ENCODE measurements around the gene GAS6. TPM values are rescaled to one million over a fixed set of nuclear protein-coding genes. Genes with fewer than 3 reads are reported as not detected.

The GAS6 gene
- total and polyA plus RNA-seq, 3 donors from 2014 or later = 193 to 575 (median 416) TPM

DNA sequence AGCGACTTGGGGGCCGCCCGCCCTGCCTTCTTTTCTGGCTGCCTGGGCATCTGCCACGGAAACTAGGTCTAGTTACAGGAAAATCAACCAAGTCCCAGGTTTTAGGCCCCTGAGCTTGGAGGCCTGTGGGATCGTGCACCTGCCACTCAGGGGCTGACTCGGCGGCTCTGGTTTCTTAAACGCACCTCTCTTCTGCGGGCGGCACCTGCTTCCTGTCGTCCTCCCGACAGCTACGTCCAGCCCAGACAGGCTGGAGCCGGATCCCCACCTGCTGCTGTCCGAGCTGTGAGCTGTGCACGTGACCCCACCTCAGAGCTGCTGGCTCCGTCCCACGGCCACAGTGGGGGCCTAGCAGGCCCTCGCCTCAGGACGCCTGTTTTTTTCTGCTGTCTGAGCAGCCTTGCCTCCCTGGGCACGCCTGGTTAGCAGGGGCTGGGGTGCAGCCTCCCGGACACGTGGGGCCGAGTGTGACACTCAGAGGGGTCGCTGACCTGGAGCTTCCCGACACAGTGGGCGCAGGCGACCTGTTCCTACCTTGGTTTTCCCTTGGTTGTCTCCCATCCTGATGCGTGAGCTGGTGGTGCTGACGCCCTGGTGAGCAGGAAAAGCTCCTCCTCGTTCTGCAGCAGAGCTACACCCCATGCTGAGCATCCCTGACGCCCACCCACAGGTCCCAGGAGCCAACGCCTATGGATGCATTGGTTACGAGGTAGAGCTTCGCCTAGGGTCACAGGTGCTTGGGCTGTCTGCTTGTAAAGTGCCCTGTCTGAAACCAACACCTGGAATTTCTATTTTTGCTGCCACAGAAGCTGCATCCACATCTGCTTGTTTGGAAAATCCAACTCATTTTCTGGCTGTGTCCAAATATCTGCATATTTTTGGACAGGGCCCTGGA lies 87.4 kb downstream of the GAS6 start:
- Histone ChIP-seq H3K9me3 (no peaks in the 10 kb centered on the region), H3K27ac (no peak overlapping the region), H3K36me3 (ENCODE audit: low read depth, missing control alignments) (no peaks in the 10 kb centered on the region), H3K27me3 (no peaks in the 10 kb centered on the region), H3K4me1 (no peaks in the 10 kb centered on the region), H3K4me3 (no peak overlapping the region)
- DNase-seq = no peak
- TF ChIP-seq, protein P1, sequence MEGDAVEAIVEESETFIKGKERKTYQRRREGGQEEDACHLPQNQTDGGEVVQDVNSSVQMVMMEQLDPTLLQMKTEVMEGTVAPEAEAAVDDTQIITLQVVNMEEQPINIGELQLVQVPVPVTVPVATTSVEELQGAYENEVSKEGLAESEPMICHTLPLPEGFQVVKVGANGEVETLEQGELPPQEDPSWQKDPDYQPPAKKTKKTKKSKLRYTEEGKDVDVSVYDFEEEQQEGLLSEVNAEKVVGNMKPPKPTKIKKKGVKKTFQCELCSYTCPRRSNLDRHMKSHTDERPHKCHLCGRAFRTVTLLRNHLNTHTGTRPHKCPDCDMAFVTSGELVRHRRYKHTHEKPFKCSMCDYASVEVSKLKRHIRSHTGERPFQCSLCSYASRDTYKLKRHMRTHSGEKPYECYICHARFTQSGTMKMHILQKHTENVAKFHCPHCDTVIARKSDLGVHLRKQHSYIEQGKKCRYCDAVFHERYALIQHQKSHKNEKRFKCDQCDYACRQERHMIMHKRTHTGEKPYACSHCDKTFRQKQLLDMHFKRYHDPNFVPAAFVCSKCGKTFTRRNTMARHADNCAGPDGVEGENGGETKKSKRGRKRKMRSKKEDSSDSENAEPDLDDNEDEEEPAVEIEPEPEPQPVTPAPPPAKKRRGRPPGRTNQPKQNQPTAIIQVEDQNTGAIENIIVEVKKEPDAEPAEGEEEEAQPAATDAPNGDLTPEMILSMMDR (IDR thresholded peaks at IDR 0.05) = no peak
- no peak for TF ChIP-seq POLR2A (IDR thresholded peaks at IDR 0.05)
- 84 to 86% methylated on average over 29 to 35 of the region's 35 CpGs for WGBS, 2 donors
- intact Hi-C loops (cut with DNase I; ENCODE audit: low total_unique reads) = no loop called here

DNA sequence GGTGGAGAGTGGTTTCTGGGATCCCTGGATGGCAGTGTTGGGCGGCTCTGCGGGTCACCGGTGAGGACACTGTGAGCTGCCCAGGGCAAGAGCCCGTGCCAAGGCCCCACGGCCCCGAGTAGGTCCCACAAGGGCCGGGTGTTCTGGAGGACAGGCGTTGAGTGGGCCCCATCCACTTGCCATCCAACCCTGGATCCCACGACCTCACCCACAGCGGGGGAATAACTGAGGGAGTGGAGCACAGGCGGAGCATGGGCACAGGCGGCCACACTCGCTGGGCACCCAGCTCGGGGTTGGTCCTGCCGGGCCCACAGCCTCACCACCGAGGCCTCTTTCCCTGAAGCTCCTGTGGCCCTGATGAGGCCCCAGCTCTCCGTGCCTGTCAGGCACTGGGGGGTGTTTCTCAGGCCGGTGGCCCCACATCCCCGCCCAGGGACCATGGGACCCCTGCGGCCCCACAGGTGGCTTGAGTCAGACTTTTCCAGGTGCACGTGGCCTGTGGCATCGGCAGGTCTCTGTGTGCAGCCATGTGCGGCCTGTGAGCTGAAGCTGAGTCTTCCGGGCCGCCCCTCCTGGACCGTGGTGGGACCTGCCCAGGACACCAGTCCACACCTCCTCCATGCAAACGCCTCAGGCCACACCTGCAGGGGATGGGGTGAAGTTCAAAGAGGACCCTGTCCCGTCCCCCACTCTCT lies 88.3 kb downstream of the GAS6 start:
- TF ChIP-seq, protein P1 (IDR thresholded peaks at IDR 0.05) = no peak
- no peak for TF ChIP-seq POLR2A (IDR thresholded peaks at IDR 0.05)
- H3K4me3 ChIP-seq = no peak overlapping the region
- intact Hi-C loops (cut with DNase I; ENCODE audit: low total_unique reads) = no loop called here
- no peaks in the 10 kb centered on the region for H3K4me1 ChIP-seq
- H3K9me3 ChIP-seq = no peaks in the 10 kb centered on the region
- no peaks in the 10 kb centered on the region for H3K27me3 ChIP-seq
- no peak for DNase-seq
- H3K27ac ChIP-seq = no peak overlapping the region
- WGBS, 2 donors = 85 to 96% methylated on average over 5 to 27 of the region's 28 CpGs
- H3K36me3 ChIP-seq (ENCODE audit: low read depth, missing control alignments) = no peaks in the 10 kb centered on the region

DNA sequence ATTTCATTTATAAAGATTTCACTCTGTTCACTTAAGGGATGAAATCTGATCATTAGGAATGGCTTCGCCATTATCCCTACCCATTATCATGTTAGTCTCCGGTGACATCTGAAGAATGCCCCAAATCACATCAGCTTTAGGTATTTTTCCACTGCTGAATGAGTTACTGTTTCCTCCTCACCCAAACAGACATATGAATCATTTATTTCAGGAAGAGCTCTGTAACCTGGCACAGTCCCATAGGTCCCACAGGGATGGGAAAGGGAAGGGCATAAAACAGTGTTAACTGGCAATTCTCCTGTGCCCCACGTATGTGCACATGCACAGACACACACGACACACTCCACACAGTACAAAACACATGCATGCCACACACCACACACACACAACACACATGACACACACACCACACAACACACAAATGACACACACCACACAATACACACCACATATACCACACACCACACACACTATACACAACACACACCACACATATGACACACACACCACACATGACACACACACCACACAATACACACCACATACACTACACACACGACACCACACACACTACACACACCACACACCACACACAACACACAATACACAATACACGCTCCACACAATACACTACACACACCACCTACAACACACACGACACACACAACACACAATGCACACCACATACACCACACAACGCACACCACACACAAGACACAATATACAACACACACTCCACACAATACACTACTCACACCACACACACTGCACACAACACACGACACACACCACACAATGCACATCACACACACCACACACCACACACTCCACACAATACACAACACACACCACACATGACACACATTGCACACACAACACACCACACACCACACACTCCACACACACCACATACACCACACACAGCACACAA lies 89.4 kb downstream of the GAS6 start:
- Histone ChIP-seq H3K27ac (no peak overlapping the region), H3K36me3 (ENCODE audit: low read depth, missing control alignments) (no peaks in the 10 kb centered on the region), H3K4me3 (no peak overlapping the region), H3K9me3 (no peaks in the 10 kb centered on the region), H3K27me3 (no peaks in the 10 kb centered on the region), H3K4me1 (no peaks in the 10 kb centered on the region)
- intact Hi-C loops (cut with DNase I; ENCODE audit: low total_unique reads) = no loop called here
- TF ChIP-seq POLR2A (IDR thresholded peaks at IDR 0.05) = no peak
- TF ChIP-seq, protein P1 (IDR thresholded peaks at IDR 0.05) = no peak
- DNase-seq = no peak
- WGBS, 2 donors = 84 to 88% methylated on average over 9 of the region's 9 CpGs

DNA sequence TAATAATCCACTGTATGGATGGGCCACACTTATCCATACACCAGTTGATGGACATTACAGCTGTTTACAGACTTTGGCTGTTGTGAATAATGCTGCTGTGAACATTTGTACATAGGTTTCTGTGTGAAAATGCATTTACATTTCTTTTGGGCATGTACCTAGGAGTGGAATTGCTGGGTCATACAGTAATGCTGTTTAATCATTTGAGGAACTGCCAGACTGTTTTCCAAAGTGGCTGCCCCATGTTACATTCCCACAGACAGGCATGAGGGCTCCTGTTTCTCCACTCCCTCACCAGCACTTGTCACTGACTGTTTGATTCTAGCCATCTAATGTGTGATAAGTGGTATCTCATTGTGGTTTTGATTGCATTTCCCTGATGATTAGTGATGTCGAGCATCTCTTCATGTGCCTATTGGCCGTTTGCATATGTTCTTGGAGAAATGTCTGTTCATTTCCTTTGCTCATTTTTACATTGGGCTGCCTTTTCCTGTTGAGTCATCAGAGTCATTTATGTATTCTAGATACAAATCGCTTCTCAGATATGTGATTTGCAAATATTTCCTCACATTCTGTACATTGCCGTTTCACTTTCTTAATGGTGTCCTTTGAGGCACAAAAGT lies 92.1 kb downstream of the GAS6 start:
- Histone ChIP-seq H3K36me3 (ENCODE audit: low read depth, missing control alignments) (no peaks in the 10 kb centered on the region), H3K27ac (no peak overlapping the region), H3K4me3 (no peak overlapping the region), H3K9me3 (no peaks in the 10 kb centered on the region), H3K4me1 (no peaks in the 10 kb centered on the region), H3K27me3 (no peaks in the 10 kb centered on the region)
- no peak for DNase-seq
- intact Hi-C loops (cut with DNase I; ENCODE audit: low total_unique reads) = no loop called here
- WGBS, 2 donors = 73 to 77% methylated on average over 4 of the region's 4 CpGs
- TF ChIP-seq POLR2A (IDR thresholded peaks at IDR 0.05) = no peak
- TF ChIP-seq, protein P1 (IDR thresholded peaks at IDR 0.05) = no peak
